GM23338 (cell line): ENCODE results near the gene SLC25A11. TPM values are rescaled to one million over a fixed set of nuclear protein-coding genes. Genes with fewer than 3 reads are reported as not detected.
A peak's percentile ranks its signal among the peaks of the same experiment; 100 is the strongest.

Experiments used
- ATAC-seq: fragments of 200-7000 bp; cut with Tn5 transposase; 3 replicates; pipeline ENCODE4 v1.9.1; 2020
- DNase-seq: peaks from one replicate; pipeline ENCODE4 v3.0.0-alpha.2; 2015; ENCODE audit warnings: low spot score
- H2AFZ ChIP-seq: fragments of 200-600 bp; sonication (generic); 2 replicates; pipeline ENCODE4 v1.8.0; 2016; ENCODE audit warnings: antibody characterized with exemption, mild to moderate bottlenecking, moderate library complexity
- H3F3A ChIP-seq: fragments of 200-600 bp; sonication (generic); replicated peaks from 2 replicates; pipeline ENCODE4 v1.8.0; 2017; ENCODE audit warnings: antibody characterized with exemption, mixed run types, low read depth
- H3K27ac ChIP-seq: fragments of 200-600 bp; sonication (generic); 2 replicates; pipeline ENCODE4 v1.6.1; 2016; ENCODE audit warnings: low read depth
- H3K27me3 ChIP-seq: fragments of 200-600 bp; sonication (generic); 2 replicates; pipeline ENCODE4 v1.8.0; 2016; ENCODE audit warnings: mild to moderate bottlenecking, mixed run types, moderate library complexity; ENCODE audit not compliant: insufficient read depth
- H3K36me3 ChIP-seq: fragments of 200-600 bp; sonication (generic); 2 replicates; pipeline ENCODE4 v1.8.0; 2016; ENCODE audit warnings: mild to moderate bottlenecking; ENCODE audit not compliant: insufficient read depth
- H3K4me1 ChIP-seq: fragments of 200-600 bp; sonication (generic); 2 replicates; pipeline ENCODE4 v1.8.0; 2016; ENCODE audit warnings: mild to moderate bottlenecking, moderate library complexity; ENCODE audit not compliant: insufficient read depth
- H3K4me2 ChIP-seq: fragments of 200-600 bp; sonication (generic); 2 replicates; pipeline ENCODE4 v1.7.1; 2017; ENCODE audit warnings: mixed run types
- H3K4me3 ChIP-seq: fragments of 200-600 bp; sonication (generic); 2 replicates; pipeline ENCODE4 v1.6.1; 2016; ENCODE audit warnings: mixed run types
- H3K79me2 ChIP-seq: fragments of 200-600 bp; sonication (generic); replicated peaks from 2 replicates; pipeline ENCODE4 v1.8.0; 2017; ENCODE audit warnings: mild to moderate bottlenecking; ENCODE audit not compliant: insufficient read depth
- H3K9me2 ChIP-seq: fragments of 200-600 bp; sonication (generic); 2 replicates; pipeline ENCODE4 v1.8.0; 2017; ENCODE audit not compliant: insufficient read depth
- H4K20me1 ChIP-seq: fragments of 200-600 bp; sonication (generic); replicated peaks from 2 replicates; pipeline ENCODE4 v1.8.0; 2017; ENCODE audit warnings: mild to moderate bottlenecking; ENCODE audit not compliant: insufficient read depth
- H3K27ac Mint-ChIP-seq: 2 replicates; pipeline ENCODE4 v1.8.0; 2020; ENCODE audit warnings: inconsistent platforms, mild to moderate bottlenecking, moderate library complexity, mixed read lengths
- H3K27me3 Mint-ChIP-seq: 3 replicates; pipeline ENCODE4 v1.8.0; 2022; ENCODE audit warnings: low read depth, mild to moderate bottlenecking, moderate library complexity, mixed read lengths, inconsistent platforms; ENCODE audit not compliant: insufficient read depth, poor library complexity
- H3K36me3 Mint-ChIP-seq: 3 replicates; pipeline ENCODE4 v1.8.0; 2021; ENCODE audit warnings: low read depth, mild to moderate bottlenecking, inconsistent platforms, moderate library complexity, mixed read lengths
- H3K4me1 Mint-ChIP-seq: 3 replicates; pipeline ENCODE4 v1.8.0; 2020; ENCODE audit warnings: mild to moderate bottlenecking, inconsistent platforms, mixed read lengths
- H3K4me3 Mint-ChIP-seq: 3 replicates; pipeline ENCODE4 v1.8.0; 2021; ENCODE audit warnings: moderate library complexity, mild to moderate bottlenecking, inconsistent platforms, mixed read lengths
- H3K9me3 Mint-ChIP-seq: 3 replicates; pipeline ENCODE4 v1.8.0; 2020; ENCODE audit warnings: moderate library complexity, mild to moderate bottlenecking, inconsistent platforms, mixed read lengths
- EZH2 ChIP-seq: fragments of 200-600 bp; sonication (generic); IDR thresholded peaks from one replicate; pipeline ENCODE4 v1.8.0; 2017; ENCODE audit warnings: antibody characterized with exemption, mild to moderate bottlenecking, low read depth; ENCODE audit not compliant: unreplicated experiment
- NANOG ChIP-seq: IDR thresholded peaks from 2 replicates; pipeline ENCODE4 v1.6.1; 2016; ENCODE audit warnings: antibody characterized with exemption, borderline replicate concordance
- POLR2AphosphoS5 ChIP-seq: IDR thresholded peaks from 2 replicates; pipeline ENCODE4 v1.6.1; 2016; ENCODE audit warnings: antibody characterized with exemption, low read depth
- STAT1 ChIP-seq: IDR thresholded peaks from one replicate; pipeline ENCODE4 v1.6.1; 2016; ENCODE audit warnings: antibody characterized with exemption; ENCODE audit not compliant: unreplicated experiment
- ZNF331 ChIP-seq: fragments of 250-450 bp; sonication (Bioruptor Pico); IDR thresholded peaks from 2 replicates; pipeline ENCODE4 v1.5.0; 2020; ENCODE audit warnings: low read depth, mild to moderate bottlenecking, moderate library complexity
- polyA plus RNA-seq: library from polyadenylated mRNA; unstranded; fragments of >200 nt; fragmentation: Nextera tagmentation; extraction: Ambion mirVana; gene quantifications from 2 replicates; pipeline ENCODE4 v1.2.1, GENCODE V29; 2016
- total RNA-seq: library from RNA; depleted of rRNA; stranded (reverse); fragments of >200 nt; shearing (Covaris generic); gene quantifications from 2 replicates; pipeline ENCODE4 v1.2.3, GENCODE V29; 2014
- TF ChIP-seq, protein P1 (sequence below), 2 experiments: fragments of 200-600 bp in 1 of 2; sonication (generic) in 1 of 2; conservative IDR thresholded peaks; 2 replicates each; pipeline versions ENCODE4 v1.5.1 to v1.6.1; 2016 to 2017; ENCODE audit warnings: antibody characterized with exemption in 2 of 2, low read depth in 2 of 2, mild to moderate bottlenecking in 2 of 2, moderate library complexity in 1 of 2
- TF ChIP-seq, protein P2 (sequence below): IDR thresholded peaks from 2 replicates; pipeline ENCODE4 v1.6.1; 2016; ENCODE audit warnings: antibody characterized with exemption
- TF ChIP-seq, protein P3 (sequence below): fragments of 250-450 bp; sonication (Bioruptor Pico); IDR thresholded peaks from 2 replicates; pipeline ENCODE4 v1.5.0; 2020; ENCODE audit warnings: mild to moderate bottlenecking, moderate library complexity

SLC25A11 gene
- total and polyA plus RNA-seq, 2 experiments from 2014 or later = 37.8 to 73.6 TPM

DNA sequence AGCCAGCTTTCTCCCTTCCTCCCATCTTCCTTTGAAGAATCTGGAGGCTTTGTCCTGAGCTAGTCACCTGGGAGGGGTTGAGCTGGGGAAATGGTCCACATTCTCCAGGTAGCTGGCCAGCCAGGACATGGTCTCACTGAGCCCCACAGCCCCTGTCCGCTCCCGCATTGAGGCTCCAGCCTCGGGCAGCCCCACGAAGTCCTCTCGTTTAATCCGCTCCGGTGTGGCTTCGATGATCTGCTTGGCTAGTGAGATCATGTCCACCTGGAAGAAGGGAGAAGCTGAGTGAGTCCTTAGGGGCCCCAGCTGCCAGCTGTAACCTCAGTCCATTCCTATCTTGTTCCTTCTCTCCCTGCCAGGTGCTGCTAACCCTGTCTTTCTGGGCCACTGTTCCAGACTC is 30.4 kb upstream of the SLC25A11 start:
- no peak overlapping the region for H3K4me3 ChIP-seq
- DNase-seq = no peak
- peaks cover 37% of the 10 kb centered on the region for H3K27me3 Mint-ChIP-seq
- H3K4me3 Mint-ChIP-seq = peak overlapping the region; percentile 36; the same call in 1 of the 3 replicates
- no peak overlapping the region for H3K27ac ChIP-seq
- H3K9me2 ChIP-seq = no peaks in the 10 kb centered on the region
- 0 out of 2 replicates have a peak, but pooled peaks cover 9% of the 10 kb centered on the region for H4K20me1 ChIP-seq
- no peak overlapping the region for H3K27ac Mint-ChIP-seq
- no peak overlapping the region for H2AFZ ChIP-seq
- H3K9me3 Mint-ChIP-seq = peaks cover 11% of the 10 kb centered on the region
- peaks cover 35% of the 10 kb centered on the region for H3K4me1 Mint-ChIP-seq
- H3K27me3 ChIP-seq = peaks cover 24% of the 10 kb centered on the region
- no peak for ATAC-seq
- H3K4me2 ChIP-seq = no peak overlapping the region
- peaks cover 26% of the 10 kb centered on the region for H3K79me2 ChIP-seq
- TF ChIP-seq STAT1 = no peak
- no peak for TF ChIP-seq NANOG
- no peak for TF ChIP-seq EZH2
- TF ChIP-seq, protein P1, sequence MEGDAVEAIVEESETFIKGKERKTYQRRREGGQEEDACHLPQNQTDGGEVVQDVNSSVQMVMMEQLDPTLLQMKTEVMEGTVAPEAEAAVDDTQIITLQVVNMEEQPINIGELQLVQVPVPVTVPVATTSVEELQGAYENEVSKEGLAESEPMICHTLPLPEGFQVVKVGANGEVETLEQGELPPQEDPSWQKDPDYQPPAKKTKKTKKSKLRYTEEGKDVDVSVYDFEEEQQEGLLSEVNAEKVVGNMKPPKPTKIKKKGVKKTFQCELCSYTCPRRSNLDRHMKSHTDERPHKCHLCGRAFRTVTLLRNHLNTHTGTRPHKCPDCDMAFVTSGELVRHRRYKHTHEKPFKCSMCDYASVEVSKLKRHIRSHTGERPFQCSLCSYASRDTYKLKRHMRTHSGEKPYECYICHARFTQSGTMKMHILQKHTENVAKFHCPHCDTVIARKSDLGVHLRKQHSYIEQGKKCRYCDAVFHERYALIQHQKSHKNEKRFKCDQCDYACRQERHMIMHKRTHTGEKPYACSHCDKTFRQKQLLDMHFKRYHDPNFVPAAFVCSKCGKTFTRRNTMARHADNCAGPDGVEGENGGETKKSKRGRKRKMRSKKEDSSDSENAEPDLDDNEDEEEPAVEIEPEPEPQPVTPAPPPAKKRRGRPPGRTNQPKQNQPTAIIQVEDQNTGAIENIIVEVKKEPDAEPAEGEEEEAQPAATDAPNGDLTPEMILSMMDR (conservative IDR thresholded peaks at IDR 0.05; ENCODE audit: low read depth in 2 of 2) = no peak
- TF ChIP-seq ZNF331 (CRISPR knock-in tag) = no peak
- no peak; the same call in 1 of the 2 replicates for TF ChIP-seq POLR2AphosphoS5
- H3K4me1 ChIP-seq = peaks cover 26% of the 10 kb centered on the region
- H3K36me3 Mint-ChIP-seq = peaks cover 55% of the 10 kb centered on the region
- H3F3A ChIP-seq = peaks cover 19% of the 10 kb centered on the region; the same call in 1 of the 2 replicates
- H3K36me3 ChIP-seq = no peaks in the 10 kb centered on the region; the same call in 1 of the 2 replicates

DNA sequence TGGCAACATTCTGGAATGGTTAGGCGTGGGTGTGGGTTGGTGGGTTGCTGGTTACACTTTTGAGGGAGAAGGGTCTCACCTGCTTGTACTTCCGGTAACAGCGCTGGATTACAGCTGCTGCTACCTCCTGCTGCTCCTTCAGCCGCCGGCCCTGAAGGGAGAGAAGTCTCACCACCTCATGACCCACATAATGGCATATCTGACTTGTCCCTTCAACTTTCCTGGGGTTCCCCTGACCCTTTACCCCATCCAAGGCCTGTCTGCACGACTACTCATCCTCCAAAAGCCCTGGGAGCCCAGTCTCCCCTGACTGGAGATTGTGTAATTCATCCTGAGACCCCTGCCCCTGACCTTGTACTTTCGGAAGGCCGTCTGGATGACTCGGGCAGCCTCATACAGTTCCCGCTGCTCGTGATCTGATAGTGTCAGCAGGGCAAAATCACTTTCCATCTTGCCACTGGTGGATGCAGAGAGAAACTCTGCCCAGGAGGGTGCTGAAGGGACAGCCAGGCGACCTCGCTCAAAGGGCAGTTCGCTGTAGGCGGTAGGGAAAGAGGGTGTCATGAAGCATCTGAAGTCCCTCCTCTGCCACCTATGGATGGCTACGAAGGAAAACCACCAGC is 29.8 kb upstream of the SLC25A11 start:
- Histone ChIP-seq H3K79me2 (peaks cover 32% of the 10 kb centered on the region), H3K4me2 (peak overlapping the region; percentile 99), H3K4me3 (peak overlapping the region; percentile 59), H3K9me2 (no peaks in the 10 kb centered on the region), H3K27ac (0 out of 2 replicates have a peak overlapping the region, but pooled peaks have one; percentile 97), H4K20me1 (0 out of 2 replicates have a peak, but pooled peaks cover 9% of the 10 kb centered on the region), H3K27me3 (peaks cover 18% of the 10 kb centered on the region), H3F3A (peaks cover 19% of the 10 kb centered on the region; the same call in 1 of the 2 replicates), H2AFZ (no peak overlapping the region), H3K4me1 (peaks cover 26% of the 10 kb centered on the region), H3K36me3 (no peaks in the 10 kb centered on the region; the same call in 1 of the 2 replicates)
- ATAC-seq (no peak), DNase-seq (no peak)
- peaks cover 60% of the 10 kb centered on the region for H3K36me3 Mint-ChIP-seq
- no peak overlapping the region for H3K4me3 Mint-ChIP-seq
- H3K4me1 Mint-ChIP-seq = peaks cover 35% of the 10 kb centered on the region
- H3K27me3 Mint-ChIP-seq = peaks cover 33% of the 10 kb centered on the region
- peaks cover 16% of the 10 kb centered on the region for H3K9me3 Mint-ChIP-seq
- no peak overlapping the region for H3K27ac Mint-ChIP-seq
- TF ChIP-seq EZH2 (no peak), STAT1 (no peak), ZNF331 (CRISPR knock-in tag) (no peak), POLR2AphosphoS5 (no peak)
- TF ChIP-seq, protein P2, sequence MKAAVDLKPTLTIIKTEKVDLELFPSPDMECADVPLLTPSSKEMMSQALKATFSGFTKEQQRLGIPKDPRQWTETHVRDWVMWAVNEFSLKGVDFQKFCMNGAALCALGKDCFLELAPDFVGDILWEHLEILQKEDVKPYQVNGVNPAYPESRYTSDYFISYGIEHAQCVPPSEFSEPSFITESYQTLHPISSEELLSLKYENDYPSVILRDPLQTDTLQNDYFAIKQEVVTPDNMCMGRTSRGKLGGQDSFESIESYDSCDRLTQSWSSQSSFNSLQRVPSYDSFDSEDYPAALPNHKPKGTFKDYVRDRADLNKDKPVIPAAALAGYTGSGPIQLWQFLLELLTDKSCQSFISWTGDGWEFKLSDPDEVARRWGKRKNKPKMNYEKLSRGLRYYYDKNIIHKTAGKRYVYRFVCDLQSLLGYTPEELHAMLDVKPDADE = no peak
- TF ChIP-seq, protein P1 (conservative IDR thresholded peaks at IDR 0.05; ENCODE audit: low read depth in 2 of 2) = no peak
- TF ChIP-seq, protein P3, sequence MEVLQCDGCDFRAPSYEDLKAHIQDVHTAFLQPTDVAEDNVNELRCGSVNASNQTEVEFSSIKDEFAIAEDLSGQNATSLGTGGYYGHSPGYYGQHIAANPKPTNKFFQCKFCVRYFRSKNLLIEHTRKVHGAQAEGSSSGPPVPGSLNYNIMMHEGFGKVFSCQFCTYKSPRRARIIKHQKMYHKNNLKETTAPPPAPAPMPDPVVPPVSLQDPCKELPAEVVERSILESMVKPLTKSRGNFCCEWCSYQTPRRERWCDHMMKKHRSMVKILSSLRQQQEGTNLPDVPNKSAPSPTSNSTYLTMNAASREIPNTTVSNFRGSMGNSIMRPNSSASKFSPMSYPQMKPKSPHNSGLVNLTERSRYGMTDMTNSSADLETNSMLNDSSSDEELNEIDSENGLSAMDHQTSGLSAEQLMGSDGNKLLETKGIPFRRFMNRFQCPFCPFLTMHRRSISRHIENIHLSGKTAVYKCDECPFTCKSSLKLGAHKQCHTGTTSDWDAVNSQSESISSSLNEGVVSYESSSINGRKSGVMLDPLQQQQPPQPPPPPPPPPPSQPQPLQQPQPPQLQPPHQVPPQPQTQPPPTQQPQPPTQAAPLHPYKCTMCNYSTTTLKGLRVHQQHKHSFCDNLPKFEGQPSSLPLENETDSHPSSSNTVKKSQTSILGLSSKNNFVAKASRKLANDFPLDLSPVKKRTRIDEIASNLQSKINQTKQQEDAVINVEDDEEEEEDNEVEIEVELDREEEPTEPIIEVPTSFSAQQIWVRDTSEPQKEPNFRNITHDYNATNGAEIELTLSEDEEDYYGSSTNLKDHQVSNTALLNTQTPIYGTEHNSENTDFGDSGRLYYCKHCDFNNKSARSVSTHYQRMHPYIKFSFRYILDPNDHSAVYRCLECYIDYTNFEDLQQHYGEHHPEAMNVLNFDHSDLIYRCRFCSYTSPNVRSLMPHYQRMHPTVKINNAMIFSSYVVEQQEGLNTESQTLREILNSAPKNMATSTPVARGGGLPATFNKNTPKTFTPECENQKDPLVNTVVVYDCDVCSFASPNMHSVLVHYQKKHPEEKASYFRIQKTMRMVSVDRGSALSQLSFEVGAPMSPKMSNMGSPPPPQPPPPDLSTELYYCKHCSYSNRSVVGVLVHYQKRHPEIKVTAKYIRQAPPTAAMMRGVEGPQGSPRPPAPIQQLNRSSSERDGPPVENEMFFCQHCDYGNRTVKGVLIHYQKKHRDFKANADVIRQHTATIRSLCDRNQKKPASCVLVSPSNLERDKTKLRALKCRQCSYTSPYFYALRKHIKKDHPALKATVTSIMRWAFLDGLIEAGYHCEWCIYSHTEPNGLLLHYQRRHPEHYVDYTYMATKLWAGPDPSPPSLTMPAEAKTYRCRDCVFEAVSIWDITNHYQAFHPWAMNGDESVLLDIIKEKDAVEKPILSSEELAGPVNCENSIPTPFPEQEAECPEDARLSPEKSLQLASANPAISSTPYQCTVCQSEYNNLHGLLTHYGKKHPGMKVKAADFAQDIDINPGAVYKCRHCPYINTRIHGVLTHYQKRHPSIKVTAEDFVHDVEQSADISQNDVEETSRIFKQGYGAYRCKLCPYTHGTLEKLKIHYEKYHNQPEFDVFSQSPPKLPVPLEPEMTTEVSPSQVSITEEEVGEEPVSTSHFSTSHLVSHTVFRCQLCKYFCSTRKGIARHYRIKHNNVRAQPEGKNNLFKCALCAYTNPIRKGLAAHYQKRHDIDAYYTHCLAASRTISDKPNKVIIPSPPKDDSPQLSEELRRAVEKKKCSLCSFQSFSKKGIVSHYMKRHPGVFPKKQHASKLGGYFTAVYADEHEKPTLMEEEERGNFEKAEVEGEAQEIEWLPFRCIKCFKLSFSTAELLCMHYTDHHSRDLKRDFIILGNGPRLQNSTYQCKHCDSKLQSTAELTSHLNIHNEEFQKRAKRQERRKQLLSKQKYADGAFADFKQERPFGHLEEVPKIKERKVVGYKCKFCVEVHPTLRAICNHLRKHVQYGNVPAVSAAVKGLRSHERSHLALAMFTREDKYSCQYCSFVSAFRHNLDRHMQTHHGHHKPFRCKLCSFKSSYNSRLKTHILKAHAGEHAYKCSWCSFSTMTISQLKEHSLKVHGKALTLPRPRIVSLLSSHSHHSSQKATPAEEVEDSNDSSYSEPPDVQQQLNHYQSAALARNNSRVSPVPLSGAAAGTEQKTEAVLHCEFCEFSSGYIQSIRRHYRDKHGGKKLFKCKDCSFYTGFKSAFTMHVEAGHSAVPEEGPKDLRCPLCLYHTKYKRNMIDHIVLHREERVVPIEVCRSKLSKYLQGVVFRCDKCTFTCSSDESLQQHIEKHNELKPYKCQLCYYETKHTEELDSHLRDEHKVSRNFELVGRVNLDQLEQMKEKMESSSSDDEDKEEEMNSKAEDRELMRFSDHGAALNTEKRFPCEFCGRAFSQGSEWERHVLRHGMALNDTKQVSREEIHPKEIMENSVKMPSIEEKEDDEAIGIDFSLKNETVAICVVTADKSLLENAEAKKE (CRISPR knock-in tag) = no peak
